HL-60/S4 treated with retinoic acid at 250 ng/mL for 4 days and 3 days (cell line): ENCODE data around the gene ENDOU.

Experiments used
- in situ Hi-C: fragments of 300-500 bp; cut with MboI; formaldehyde crosslinking; loops from 2 replicates; pipeline ENCODE4 v1.7.0; 2022; ENCODE audit warnings: low sequenced_read_pairs

The ENDOU gene

GRCh38 chr12:47725091-47725772, at the start of gene ENDOU:
ENDOU (minus strand) TSS chr12:47725490; CDS start chr12:47725413, 77 bp downstream.
- in situ Hi-C loops, result loop anchor here (25.0 kb wide), 1 partner anchor 437 kb away; the partner anchor contains the start of gene ASB8

- in situ Hi-C loops, result no loop called here
Measured at GRCh38 chr12:47774663-47775062, 49.4 kb upstream of the ENDOU start.

GRCh38 chr12:47773858-47774580, 48.7 kb upstream of the ENDOU start:
- in situ Hi-C loops, result no loop called here

- in situ Hi-C loops, result no loop called here
Measured at GRCh38 chr12:47773062-47773857, 48.0 kb upstream of the ENDOU start, which contains the start of gene SLC48A1. SLC48A1 (plus strand) TSS chr12:47773238; CDS start chr12:47773305, 67 bp downstream.

- in situ Hi-C loops, result no loop called here
Measured at GRCh38 chr12:47772738-47773061, 47.4 kb upstream of the ENDOU start.

- in situ Hi-C loops, result no loop called here
Measured at GRCh38 chr12:47772094-47772660, 46.9 kb upstream of the ENDOU start.

GRCh38 chr12:47771304-47771703, 46.0 kb upstream of the ENDOU start:
- in situ Hi-C loops, result no loop called here

GRCh38 chr12:47770086-47770726, 44.9 kb upstream of the ENDOU start:
- in situ Hi-C loops, result no loop called here

GRCh38 chr12:47769234-47770085, 44.2 kb upstream of the ENDOU start:
- in situ Hi-C loops, result no loop called here

- in situ Hi-C loops, result no loop called here
Measured at GRCh38 chr12:47768323-47768811, 43.1 kb upstream of the ENDOU start.

GRCh38 chr12:47767216-47767724, 42.0 kb upstream of the ENDOU start:
- in situ Hi-C loops, result no loop called here

GRCh38 chr12:47766502-47767215, 41.4 kb upstream of the ENDOU start:
- in situ Hi-C loops, result no loop called here

GRCh38 chr12:47763481-47764346, 38.4 kb upstream of the ENDOU start:
- in situ Hi-C loops, result no loop called here

- in situ Hi-C loops, result no loop called here
Measured at GRCh38 chr12:47762850-47763465, 37.7 kb upstream of the ENDOU start.

GRCh38 chr12:47758834-47759690, 33.8 kb upstream of the ENDOU start, which contains the start of gene RAPGEF3:
RAPGEF3 (minus strand) TSS chr12:47758880; CDS start chr12:47758556, 324 bp downstream.
- in situ Hi-C loops, result no loop called here

- in situ Hi-C loops, result no loop called here
Measured at GRCh38 chr12:47758584-47758833, 33.2 kb upstream of the ENDOU start.
